HepG2 (cell line): ENCODE results near the gene SORD.
"Not testable (repeated sequence)": the region's sequence is repeated elsewhere in the genome, so short reads cannot be mapped to it uniquely, and the experiment has no call there.

Source experiments
- CTCF ChIP-seq: sonication (generic); formaldehyde crosslinking; IDR thresholded peaks from 2 replicates; pipeline ENCODE4 v1.5.0; 2020; ENCODE audit warnings: mild to moderate bottlenecking, missing genetic modification reagents, moderate library complexity
- FUBP1 ChIP-seq: sonication (generic); formaldehyde crosslinking; IDR thresholded peaks from 2 replicates; pipeline ENCODE4 v1.5.1; 2020; ENCODE audit warnings: missing genetic modification reagents, mild to moderate bottlenecking, borderline replicate concordance
- MAX ChIP-seq: IDR thresholded peaks from 2 replicates; pipeline ENCODE4 v1.6.1; 2012; ENCODE audit warnings: inconsistent platforms
- NFE2L2 ChIP-seq: fragments of 150-350 bp; IDR thresholded peaks from 2 replicates; pipeline ENCODE4 v1.6.1; 2014; ENCODE audit warnings: low read length
- POLR2A ChIP-seq, 2 experiments: IDR thresholded peaks; 2 replicates each; pipeline ENCODE4 v1.6.1; 2011; ENCODE audit warnings: low read depth in 2 of 2, low read length in 2 of 2, mild to moderate bottlenecking in 1 of 2, moderate library complexity in 1 of 2; ENCODE audit not compliant: insufficient read depth in 1 of 2
- RFXANK ChIP-seq: IDR thresholded peaks from 2 replicates; pipeline ENCODE4 v1.6.1; 2016
- RFXAP ChIP-seq: sonication (generic); formaldehyde crosslinking; IDR thresholded peaks from 2 replicates; pipeline ENCODE4 v1.4.0; 2020; ENCODE audit warnings: missing genetic modification reagents, borderline replicate concordance
- SCMH1 ChIP-seq: sonication (generic); formaldehyde crosslinking; IDR thresholded peaks from 2 replicates; pipeline ENCODE4 v1.9.0; 2021; ENCODE audit warnings: missing genetic modification reagents, mild to moderate bottlenecking, borderline replicate concordance
- SRSF9 ChIP-seq: fragments of 200-400 bp; formaldehyde crosslinking; IDR thresholded peaks from 2 replicates; pipeline ENCODE4 v1.6.1; 2018; ENCODE audit warnings: borderline replicate concordance, mild to moderate bottlenecking, low read depth, low read length; ENCODE audit not compliant: insufficient read depth, poor library complexity, severe bottlenecking
- TOPORS ChIP-seq: sonication (generic); formaldehyde crosslinking; IDR thresholded peaks from 2 replicates; pipeline ENCODE4 v1.8.0; 2023; ENCODE audit warnings: mild to moderate bottlenecking, missing genetic modification reagents

GRCh38 chr15:45034600-45035375 lies 11.8 kb downstream of the SORD start:
- TF ChIP-seq POLR2A (IDR thresholded peaks at IDR 0.05; ENCODE audit: insufficient read depth in 1 of 2, low read depth in 2 of 2, low read length in 2 of 2); SRSF9; FUBP1; SCMH1 (CRISPR knock-in tag); TOPORS; NFE2L2; CTCF (CRISPR knock-in tag); RFXANK (CRISPR knock-in tag); MAX; RFXAP (CRISPR knock-in tag): not testable (repeated sequence)
